Effector memory CD4-positive, alpha-beta T cell (primary cell): ENCODE results near the gene PTPRN.
A peak's percentile ranks its signal among the peaks of the same experiment; 100 is the strongest.

ENCODE experiments used
- DNase-seq, 3 donors: peaks; one replicate each; pipeline ENCODE4 v3.0.0-alpha.2; 2020
- H3K27ac ChIP-seq: 2 replicates; pipeline ENCODE4 v1.7.0; 2013; ENCODE audit warnings: mild to moderate bottlenecking, low read length, moderate library complexity; ENCODE audit not compliant: insufficient read depth, poor library complexity, severe bottlenecking
- H3K27me3 ChIP-seq: replicated peaks from 2 replicates; pipeline ENCODE4 v1.7.0; 2013; ENCODE audit warnings: mild to moderate bottlenecking, low read length; ENCODE audit not compliant: insufficient read depth, control insufficient read depth, poor library complexity, severe bottlenecking
- H3K36me3 ChIP-seq: 2 replicates; pipeline ENCODE4 v1.7.0; 2013; ENCODE audit warnings: mild to moderate bottlenecking, low read length, moderate library complexity; ENCODE audit not compliant: control insufficient read depth, insufficient read depth
- H3K4me1 ChIP-seq: 2 replicates; pipeline ENCODE4 v1.7.0; 2013; ENCODE audit warnings: low read length, mild to moderate bottlenecking; ENCODE audit not compliant: control insufficient read depth, insufficient read depth, poor library complexity, severe bottlenecking
- H3K4me3 ChIP-seq: 2 replicates; pipeline ENCODE4 v1.7.0; 2013; ENCODE audit warnings: low read length, low read depth, mild to moderate bottlenecking; ENCODE audit not compliant: insufficient read depth, poor library complexity, severe bottlenecking
- H3K9me3 ChIP-seq: 2 replicates; pipeline ENCODE4 v1.7.0; 2013; ENCODE audit warnings: mild to moderate bottlenecking, low read length, moderate library complexity; ENCODE audit not compliant: control insufficient read depth

PTPRN gene

DNA sequence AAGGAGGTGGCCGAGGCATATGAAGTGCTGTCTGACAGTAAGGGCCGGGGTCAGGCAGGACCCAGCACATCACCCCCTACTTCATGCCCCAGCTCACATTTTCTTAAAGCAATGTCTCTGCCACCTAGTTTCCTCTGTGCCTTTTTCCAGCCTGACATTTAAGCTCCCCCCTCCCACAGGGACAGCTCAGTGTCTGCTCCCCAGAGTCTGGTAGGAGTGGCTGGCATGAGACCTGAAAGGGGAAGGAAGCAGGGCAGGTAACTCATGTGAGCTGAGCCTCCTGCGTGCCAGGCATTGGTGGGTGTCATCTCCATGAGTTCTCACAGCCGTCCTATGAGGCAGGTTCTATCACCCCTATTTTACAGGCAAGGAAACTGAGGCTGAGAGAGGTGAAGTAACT, 28.6 kb downstream of the PTPRN start:
- Histone ChIP-seq H3K4me3 (no peak overlapping the region), H3K27ac (peak overlapping the region; percentile 98), H3K9me3 (no peaks in the 10 kb centered on the region), H3K27me3 (no peaks in the 10 kb centered on the region), H3K36me3 (peaks cover 53% of the 10 kb centered on the region), H3K4me1 (peaks cover 21% of the 10 kb centered on the region)
- DNase-seq = no peak

DNA sequence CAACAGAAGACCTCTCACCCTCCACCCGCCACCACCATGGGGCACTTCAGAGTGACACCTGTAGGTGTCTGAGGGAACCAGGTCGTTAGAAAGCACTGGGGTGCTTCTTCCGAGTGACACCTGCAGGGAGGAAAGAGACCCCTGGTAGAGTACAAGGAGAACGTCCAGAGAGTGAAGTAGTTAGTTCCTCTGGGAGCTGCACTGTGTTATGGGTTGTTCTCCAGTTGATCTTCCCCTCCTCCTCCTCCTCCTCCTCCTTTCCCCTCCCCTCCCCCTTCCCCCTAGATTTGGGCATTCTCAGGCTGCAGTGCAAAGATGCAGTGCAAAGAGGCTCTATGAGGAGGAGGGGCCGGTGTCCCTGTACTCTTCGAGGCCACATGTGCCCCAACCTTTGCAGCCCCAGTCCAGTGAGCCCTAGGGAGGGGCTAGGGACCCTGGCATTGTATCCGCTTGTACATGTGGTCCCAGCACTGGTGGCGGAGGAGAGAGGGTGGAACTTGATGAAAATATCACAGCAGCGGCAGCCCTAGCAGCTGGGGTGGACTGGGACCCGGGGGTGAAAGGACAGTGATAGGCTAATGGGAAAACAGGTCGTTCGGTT, 29.2 kb downstream of the PTPRN start:
- H3K9me3 ChIP-seq = no peaks in the 10 kb centered on the region
- no peaks in the 10 kb centered on the region for H3K27me3 ChIP-seq
- DNase-seq = no peak
- peak overlapping the region; percentile 98 for H3K27ac ChIP-seq
- peaks cover 21% of the 10 kb centered on the region for H3K4me1 ChIP-seq
- peaks cover 47% of the 10 kb centered on the region for H3K36me3 ChIP-seq
- H3K4me3 ChIP-seq = peak overlapping the region; percentile 61

DNA sequence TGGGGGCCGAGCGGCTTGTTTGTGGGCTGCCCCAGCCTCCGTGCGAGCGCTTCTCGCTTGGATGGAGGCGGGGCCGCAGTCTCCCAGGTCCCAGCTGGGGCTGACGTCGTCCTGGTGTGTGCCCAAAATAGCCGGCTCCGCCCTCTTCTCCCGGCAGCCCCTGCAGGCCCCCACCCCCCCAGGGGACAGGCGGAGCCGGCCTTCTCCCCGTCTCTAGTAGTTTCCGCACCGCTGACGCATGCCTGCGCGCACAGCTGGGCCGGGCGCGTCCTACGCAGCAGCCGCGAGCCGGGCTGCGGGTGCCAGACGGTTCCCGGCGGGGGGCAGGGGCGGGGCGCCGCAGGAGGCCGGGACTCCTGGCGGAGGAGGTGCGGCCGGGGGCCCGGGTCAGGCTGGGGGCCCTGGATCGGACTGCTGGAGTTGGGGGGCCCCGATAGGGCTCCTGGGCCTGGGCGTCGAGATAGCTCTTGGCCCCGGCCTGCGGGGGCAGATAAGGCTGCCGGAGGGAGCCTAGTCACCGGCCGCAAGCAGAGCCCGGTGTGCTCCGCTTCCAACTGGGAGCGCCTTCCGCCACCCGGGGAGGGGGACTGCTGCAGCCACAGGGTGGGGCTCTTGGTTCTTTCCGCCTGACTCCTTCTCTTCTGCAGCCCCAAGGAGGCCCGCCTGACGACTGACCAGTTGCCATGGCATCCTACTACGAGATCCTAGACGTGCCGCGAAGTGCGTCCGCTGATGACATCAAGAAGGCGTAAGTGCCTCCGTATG, 29.9 kb downstream of the PTPRN start, which contains the start of gene DNAJB2:
Gene DNAJB2 (plus strand): TSS at position 216 of the 765 bp plus-strand sequence. CDS start 468 bp downstream, at position 684.
- Histone ChIP-seq H3K4me1 (peaks cover 21% of the 10 kb centered on the region), H3K27me3 (no peaks in the 10 kb centered on the region), H3K4me3 (peak within 1 kb of the TSS; percentile 61), H3K36me3 (peaks cover 40% of the 10 kb centered on the region), H3K27ac (peak within 1 kb of the TSS; percentile 98), H3K9me3 (no peaks in the 10 kb centered on the region)
- DNase-seq = peak; percentile 97 to 99 (median 98)

DNA sequence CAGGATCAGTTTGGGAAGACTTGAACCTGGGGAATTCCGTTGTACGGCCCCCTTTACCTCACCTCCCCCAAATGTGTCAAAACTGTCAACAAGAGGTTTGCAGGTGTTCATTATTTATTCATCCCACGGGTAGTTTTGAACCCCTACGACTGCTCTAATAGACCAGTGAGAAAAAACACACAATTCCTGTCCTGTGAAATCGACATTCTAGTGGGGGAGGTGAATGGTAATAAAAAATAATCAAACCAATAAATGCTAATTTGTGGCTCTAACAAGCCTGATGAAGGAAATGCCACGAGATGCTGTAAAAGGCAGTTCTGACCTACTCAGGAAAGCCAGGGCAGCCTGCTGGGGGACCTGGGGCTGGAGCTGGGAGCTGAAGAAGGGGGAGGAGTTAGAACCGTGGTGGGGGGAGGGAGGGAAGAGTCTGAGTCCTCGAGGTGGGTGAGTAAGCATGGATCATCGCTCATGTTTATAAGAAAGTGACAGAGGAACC, 30.5 kb downstream of the PTPRN start:
- Histone ChIP-seq H3K36me3 (peaks cover 34% of the 10 kb centered on the region), H3K27me3 (no peaks in the 10 kb centered on the region)
- DNase-seq = no peak

DNA sequence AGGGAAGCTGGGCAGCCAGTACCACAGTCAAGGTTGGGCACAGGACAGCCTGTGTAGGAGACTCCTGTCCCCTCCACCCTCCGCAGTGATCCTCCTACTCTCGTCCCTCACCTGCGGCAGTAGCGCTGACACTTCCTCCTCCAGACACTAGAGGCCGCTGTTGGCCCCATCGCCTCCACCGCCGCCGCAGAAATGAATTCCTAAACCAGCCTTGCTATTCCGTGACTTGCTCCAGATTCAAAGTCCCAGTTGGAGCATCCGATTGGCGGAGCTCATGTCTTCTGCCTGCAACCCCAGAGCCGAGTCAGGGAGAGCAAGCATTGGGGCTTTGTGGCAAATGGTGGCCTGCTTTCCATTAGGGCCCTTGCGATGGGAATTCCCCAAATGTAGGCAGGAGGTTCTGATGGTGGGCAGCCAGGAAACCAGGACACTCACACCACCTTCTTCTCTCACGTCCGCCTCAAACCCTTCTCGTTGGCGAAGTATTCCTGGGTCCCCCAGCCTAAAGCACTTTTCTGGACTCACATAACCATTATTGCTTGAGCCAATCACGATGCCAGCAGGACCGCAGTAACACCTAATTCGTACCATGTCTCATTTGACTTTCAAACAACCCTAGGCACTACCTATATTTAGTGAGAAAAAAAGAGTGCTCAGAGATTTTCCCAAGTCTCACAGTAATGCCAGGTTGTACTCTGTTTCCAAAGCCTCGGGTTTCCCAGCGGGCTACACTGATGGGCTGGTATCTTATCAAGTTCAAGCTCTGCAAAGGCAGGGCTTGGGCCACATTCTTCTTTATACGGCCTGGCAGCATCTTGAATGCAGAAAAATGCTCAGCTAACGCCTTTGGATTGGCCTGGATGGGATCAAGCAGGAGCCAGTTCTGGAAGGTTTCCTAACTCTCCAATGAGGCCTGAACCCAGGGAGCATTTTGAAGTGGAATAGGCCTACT, 31.2 kb downstream of the PTPRN start:
- Histone ChIP-seq H3K27ac (peak overlapping the region; percentile 98), H3K36me3 (peaks cover 26% of the 10 kb centered on the region), H3K4me3 (peak overlapping the region; percentile 61), H3K9me3 (no peaks in the 10 kb centered on the region), H3K4me1 (peaks cover 21% of the 10 kb centered on the region), H3K27me3 (no peaks in the 10 kb centered on the region)
- DNase-seq = peak; percentile 56 to 63 (median 60)

More for the DNA sequence above, 30.5 kb downstream of the PTPRN start:
- Histone ChIP-seq H3K9me3 (no peaks in the 10 kb centered on the region), H3K4me3 (peak overlapping the region; percentile 61), H3K27ac (peak overlapping the region; percentile 98), H3K4me1 (peaks cover 21% of the 10 kb centered on the region)

DNA sequence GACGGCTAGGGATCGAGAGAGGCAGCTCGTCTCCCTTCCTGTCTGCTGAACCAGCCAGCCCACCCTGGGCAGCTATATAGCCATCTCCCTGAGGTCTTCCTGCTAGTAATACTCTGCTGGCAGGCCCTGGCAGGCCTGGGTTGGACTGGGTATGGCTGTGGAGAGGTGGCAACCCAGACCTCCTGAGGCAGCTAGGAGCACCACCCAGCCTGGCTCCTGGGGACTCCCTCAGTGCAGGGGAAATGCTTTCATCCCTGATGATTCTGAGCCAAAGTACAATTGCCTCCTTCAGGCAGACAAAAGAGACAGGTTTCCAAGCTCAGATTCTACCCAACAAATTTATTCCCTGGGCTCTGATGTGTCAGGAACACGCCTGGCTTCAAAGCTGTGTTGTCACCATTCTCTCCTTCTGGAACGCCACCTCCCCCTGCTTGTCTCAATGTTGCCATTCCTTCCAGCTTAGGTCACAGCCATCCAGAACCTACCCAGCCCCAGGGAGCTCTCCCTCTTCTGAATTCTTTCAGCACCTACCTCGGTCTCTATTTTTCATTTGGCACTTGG, 34.8 kb downstream of the PTPRN start:
- no peak for DNase-seq
- Histone ChIP-seq H3K27ac (no peak overlapping the region), H3K27me3 (no peaks in the 10 kb centered on the region), H3K36me3 (no peaks in the 10 kb centered on the region), H3K4me3 (no peak overlapping the region), H3K9me3 (no peaks in the 10 kb centered on the region), H3K4me1 (peaks cover 15% of the 10 kb centered on the region)

DNA sequence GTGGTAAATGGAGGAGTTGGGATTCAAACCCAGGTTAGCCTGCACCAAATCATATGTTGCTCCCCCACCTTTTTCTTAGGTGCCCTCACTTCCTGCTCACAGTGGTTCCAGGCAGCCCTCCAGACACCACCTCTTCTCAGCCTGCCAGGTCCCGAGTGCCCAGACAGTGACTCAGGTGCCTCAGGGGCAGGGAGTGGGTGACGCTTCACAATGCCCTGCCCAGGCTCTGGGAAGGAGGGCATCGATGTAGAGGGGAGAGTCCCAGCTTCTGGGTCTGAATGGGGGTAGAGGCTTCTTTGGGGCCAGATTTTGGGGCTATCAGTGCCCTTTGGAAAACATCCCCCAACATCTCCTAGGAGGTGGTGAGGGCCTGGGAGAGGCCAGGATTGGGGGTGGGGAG, 35.3 kb downstream of the PTPRN start:
- no peak overlapping the region for H3K4me3 ChIP-seq
- no peak overlapping the region for H3K27ac ChIP-seq
- no peaks in the 10 kb centered on the region for H3K9me3 ChIP-seq
- no peaks in the 10 kb centered on the region for H3K36me3 ChIP-seq
- DNase-seq = no peak
- no peaks in the 10 kb centered on the region for H3K27me3 ChIP-seq
- peaks cover 15% of the 10 kb centered on the region for H3K4me1 ChIP-seq

DNA sequence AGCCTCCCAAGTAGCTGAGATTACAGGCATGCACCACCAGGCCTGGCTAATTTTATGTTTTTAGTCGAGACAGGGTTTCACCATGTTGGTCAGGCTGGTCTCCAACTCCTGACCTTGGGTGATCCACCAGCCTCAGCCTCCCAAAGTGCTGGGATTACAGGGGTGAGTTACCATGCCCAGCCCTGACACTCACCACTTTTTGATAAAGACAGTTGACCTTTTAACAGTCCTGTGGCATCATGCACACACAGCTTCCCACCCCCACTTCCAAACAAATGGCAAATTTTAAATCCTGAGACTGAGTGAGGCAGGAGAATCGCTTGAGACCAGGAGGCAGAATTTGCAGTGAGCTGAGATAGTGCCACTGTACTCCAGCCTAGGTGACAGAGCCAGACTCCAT, 36.2 kb downstream of the PTPRN start:
- H3K27me3 ChIP-seq = no peaks in the 10 kb centered on the region
- peaks cover 6% of the 10 kb centered on the region for H3K4me1 ChIP-seq
- no peaks in the 10 kb centered on the region for H3K9me3 ChIP-seq
- H3K4me3 ChIP-seq = no peak overlapping the region
- H3K27ac ChIP-seq = no peak overlapping the region
- DNase-seq = no peak
- H3K36me3 ChIP-seq = no peaks in the 10 kb centered on the region

DNA sequence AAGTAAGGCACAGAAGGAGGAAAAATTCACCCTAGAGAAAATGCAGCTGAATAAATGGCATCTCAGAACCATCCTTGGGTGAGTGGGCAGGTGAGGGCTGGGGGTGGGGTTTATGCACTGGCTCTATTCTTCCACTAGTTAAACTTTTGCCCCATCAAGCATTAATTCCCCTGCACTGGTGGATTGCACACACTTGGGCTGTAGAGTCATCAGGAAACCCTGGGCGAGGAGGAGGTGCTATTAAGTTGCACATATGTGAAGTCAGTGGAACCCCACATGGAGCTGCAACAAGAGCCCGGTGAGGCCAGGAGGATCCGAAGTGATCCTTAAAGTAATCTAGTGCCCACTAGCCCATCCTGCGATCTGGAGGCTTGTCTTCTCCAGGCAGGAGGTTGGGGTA, 36.8 kb downstream of the PTPRN start:
- no peaks in the 10 kb centered on the region for H3K36me3 ChIP-seq
- DNase-seq = no peak
- no peak overlapping the region for H3K27ac ChIP-seq
- no peaks in the 10 kb centered on the region for H3K9me3 ChIP-seq
- H3K4me1 ChIP-seq = no peaks in the 10 kb centered on the region
- no peak overlapping the region for H3K4me3 ChIP-seq
- H3K27me3 ChIP-seq = no peaks in the 10 kb centered on the region
